OCI-M2 (cell line): ENCODE results near the gene PBX3.

Source experiments
- DNase-seq: peaks from one replicate; lab custom pipeline; 2025; ENCODE audit not compliant: unreplicated experiment; lab: John Stamatoyannopoulos, UW

The PBX3 gene

GRCh38 chr9:125904155-125904851 lies 157.1 kb downstream of the PBX3 start:
- DNase-seq = no peak

- DNase-seq = no peak
Observed at GRCh38 chr9:125906144-125906543, 159.0 kb downstream of the PBX3 start.

GRCh38 chr9:125906893-125907292 lies 159.7 kb downstream of the PBX3 start:
- DNase-seq = no peak

GRCh38 chr9:125908136-125908535 lies 161.0 kb downstream of the PBX3 start:
- DNase-seq = no peak

GRCh38 chr9:125908966-125909365 lies 161.8 kb downstream of the PBX3 start:
- DNase-seq = no peak

GRCh38 chr9:125909459-125909858 lies 162.3 kb downstream of the PBX3 start:
- DNase-seq = no peak

- DNase-seq = no peak
Observed at GRCh38 chr9:125910286-125910685, 163.1 kb downstream of the PBX3 start.

- DNase-seq = no peak
Observed at GRCh38 chr9:125911861-125912644, 164.9 kb downstream of the PBX3 start.

GRCh38 chr9:125912667-125913066 lies 165.5 kb downstream of the PBX3 start:
- no peak for DNase-seq

GRCh38 chr9:125913551-125913950 lies 166.4 kb downstream of the PBX3 start:
- no peak for DNase-seq

- DNase-seq = no peak
Observed at GRCh38 chr9:125914411-125914810, 167.2 kb downstream of the PBX3 start.

- no peak for DNase-seq
Observed at GRCh38 chr9:125915606-125916005, 168.4 kb downstream of the PBX3 start.

- no peak for DNase-seq
Observed at GRCh38 chr9:125919565-125919964, 172.4 kb downstream of the PBX3 start.

GRCh38 chr9:125920402-125920801 lies 173.2 kb downstream of the PBX3 start:
- no peak for DNase-seq

GRCh38 chr9:125922854-125923253 lies 175.7 kb downstream of the PBX3 start:
- no peak for DNase-seq

GRCh38 chr9:125924351-125924750 lies 177.2 kb downstream of the PBX3 start:
- DNase-seq = no peak

GRCh38 chr9:125926936-125927335 lies 179.8 kb downstream of the PBX3 start:
- no peak for DNase-seq

- DNase-seq = no peak
Observed at GRCh38 chr9:125929846-125930245, 182.7 kb downstream of the PBX3 start.

GRCh38 chr9:125931211-125931610 lies 184.0 kb downstream of the PBX3 start:
- no peak for DNase-seq

- no peak for DNase-seq
Observed at GRCh38 chr9:125932012-125932411, 184.8 kb downstream of the PBX3 start.

- no peak for DNase-seq
Observed at GRCh38 chr9:125932746-125933455, 185.7 kb downstream of the PBX3 start.

GRCh38 chr9:125942125-125942524 lies 195.0 kb downstream of the PBX3 start:
- no peak for DNase-seq
